Transverse colon (tissue), 4 donors: Measurements from ENCODE around the gene BHLHE23. TPM values are rescaled to one million over a fixed set of nuclear protein-coding genes. Genes with fewer than 3 reads are reported as not detected.

Source experiments
- DNase-seq: peaks from one replicate; pipeline ENCODE4 v3.0.0-alpha.2; 2019
- H3K27ac ChIP-seq, 4 donors: fragments of 200-600 bp; sonication (generic); 2 replicates each; pipeline ENCODE4 v1.5.1; 2016 to 2018; ENCODE audit warnings: inconsistent platforms in 4 of 4
- H3K27me3 ChIP-seq: fragments of 200-600 bp; sonication (generic); 2 replicates; pipeline ENCODE4 v1.5.1; 2017; ENCODE audit warnings: inconsistent platforms
- H3K36me3 ChIP-seq, 4 donors: fragments of 200-600 bp; sonication (generic); 2 replicates each; pipeline ENCODE4 v1.5.1; 2017 to 2019; ENCODE audit warnings: inconsistent platforms in 4 of 4
- H3K4me1 ChIP-seq, 4 donors: fragments of 200-600 bp; sonication (generic); 2 replicates each; pipeline ENCODE4 v1.5.1; 2017 to 2020; ENCODE audit warnings: inconsistent platforms in 4 of 4
- H3K4me3 ChIP-seq, 4 donors: fragments of 200-600 bp; sonication (generic); 1 replicate in 1 of 4; 2 replicates in 3 of 4; pipeline versions ENCODE4 v1.5.1 to v1.6.1; 2017 to 2019; ENCODE audit warnings: inconsistent platforms in 4 of 4
- H3K9me3 ChIP-seq, 2 donors: fragments of 200-600 bp; sonication (generic); 2 replicates each; pipeline ENCODE4 v1.5.1; 2017 to 2019; ENCODE audit warnings: inconsistent platforms in 2 of 2
- CTCF ChIP-seq, 5 experiments: fragments of 200-600 bp in 3 of 5; fragments of 450-650 bp in 2 of 5; sonication (generic) in 3 of 5; IDR thresholded peaks; 1 replicate in 2 of 5; 2 replicates in 3 of 5; pipeline ENCODE4 v1.5.1; 2016 to 2017; ENCODE audit warnings: antibody characterized with exemption in 5 of 5, inconsistent platforms in 3 of 5, mild to moderate bottlenecking in 2 of 5, moderate library complexity in 1 of 5
- EP300 ChIP-seq: sonication (generic); formaldehyde crosslinking; IDR thresholded peaks from one replicate; pipeline ENCODE4 v1.6.1; 2017; ENCODE audit warnings: antibody characterized with exemption, low read depth
- POLR2A ChIP-seq: fragments of 450-650 bp; IDR thresholded peaks from one replicate; pipeline ENCODE4 v1.6.1; 2016; ENCODE audit warnings: antibody characterized with exemption, mild to moderate bottlenecking, moderate library complexity
- POLR2AphosphoS5 ChIP-seq, 3 donors: sonication (generic); formaldehyde crosslinking; IDR thresholded peaks; one replicate each; pipeline ENCODE4 v1.6.1; 2016; ENCODE audit warnings: antibody characterized with exemption in 3 of 3
- WGBS, 2 donors: methylation state at CpG; one replicate each; pipeline ENCODE4 v1.1.5; 2018; ENCODE audit warnings: low coverage in 1 of 2; 5-methylcytosine and 5-hydroxymethylcytosine counted together
- in situ Hi-C, 4 donors: fragments of 200-750 bp; cut with MboI; loops; one replicate each; pipeline versions ENCODE4 v1.15.0 to v1.15.1; 2017; ENCODE audit warnings: low sequenced_read_pairs in 3 of 4, low pct_ligation_motif_present in 1 of 4, low pct_unique_long_range_greater_than_20kb in 1 of 4
- intact Hi-C: fragments of 100-400 bp; cut with DNase I; formaldehyde crosslinking; loops from one replicate; pipeline ENCODE4 v1.15.1; 2023; ENCODE audit warnings: low total_unique reads
- total RNA-seq, 4 donors: library from RNA; depleted of rRNA; stranded (reverse); fragments of >200 nt; gene quantifications; one replicate each; pipeline ENCODE4 v1.1.0, GENCODE V29; 2016

BHLHE23 gene
- total RNA-seq, 4 donors from 2014 or later, result not detected

GRCh38 chr20:63032026-63032800, 25.4 kb upstream of the BHLHE23 start:
- WGBS, 2 donors, result 67% methylated on average over 21 of the region's 22 CpGs; no CpG with 5 or more reads in 1 of the 2 donors
- peaks cover 89% of the 10 kb centered on the region for H3K27me3 ChIP-seq
- no peak overlapping the region for H3K27ac ChIP-seq
- H3K36me3 ChIP-seq, result no peaks in the 10 kb centered on the region
- no peak for DNase-seq
- H3K4me3 ChIP-seq, result no peak overlapping the region
- intact Hi-C loops (no loop called here), in situ Hi-C loops (no loop called here)
- no peak for TF ChIP-seq POLR2AphosphoS5 (IDR thresholded peaks at IDR 0.05)
- TF ChIP-seq EP300, result no peak
- no peak for TF ChIP-seq CTCF (IDR thresholded peaks at IDR 0.05)
- TF ChIP-seq POLR2A, result no peak
- no peaks in the 10 kb centered on the region for H3K9me3 ChIP-seq
- H3K4me1 ChIP-seq, result peaks cover 0 to 7% (median 0%) of the 10 kb centered on the region in 4 donors

- WGBS, 2 donors, result 13 to 52% methylated on average over 3 to 22 of the region's 24 CpGs
- H3K4me1 ChIP-seq, result peaks cover 0 to 7% (median 0%) of the 10 kb centered on the region in 4 donors
- DNase-seq, result no peak
- no peaks in the 10 kb centered on the region for H3K36me3 ChIP-seq
- in situ Hi-C loops, result no loop called here
- TF ChIP-seq POLR2AphosphoS5 (IDR thresholded peaks at IDR 0.05) (no peak), EP300 (no peak), CTCF (IDR thresholded peaks at IDR 0.05) (no peak), POLR2A (no peak)
- H3K4me3 ChIP-seq, result no peak overlapping the region
- intact Hi-C loops, result no loop called here
- no peak overlapping the region for H3K27ac ChIP-seq
- no peaks in the 10 kb centered on the region for H3K9me3 ChIP-seq
- peaks cover 89% of the 10 kb centered on the region for H3K27me3 ChIP-seq
These were observed 24.7 kb upstream of the BHLHE23 start for GRCh38 chr20:63031251-63032014.

- no peak overlapping the region for H3K4me3 ChIP-seq
- no peaks in the 10 kb centered on the region for H3K9me3 ChIP-seq
- intact Hi-C loops (no loop called here), in situ Hi-C loops (no loop called here)
- H3K4me1 ChIP-seq, result peaks cover 0 to 7% (median 0%) of the 10 kb centered on the region in 4 donors
- peaks cover 92% of the 10 kb centered on the region for H3K27me3 ChIP-seq
- no peaks in the 10 kb centered on the region for H3K36me3 ChIP-seq
- TF ChIP-seq POLR2AphosphoS5 (IDR thresholded peaks at IDR 0.05) (no peak), CTCF (IDR thresholded peaks at IDR 0.05) (no peak), POLR2A (no peak), EP300 (no peak)
- WGBS, 2 donors, result 20% methylated on average over 37 of the region's 37 CpGs; no CpG with 5 or more reads in 1 of the 2 donors
- DNase-seq, result no peak
- H3K27ac ChIP-seq, result no peak overlapping the region
These were observed 22.8 kb upstream of the BHLHE23 start for GRCh38 chr20:63029358-63030121.

- no peak overlapping the region for H3K27ac ChIP-seq
- H3K27me3 ChIP-seq, result peaks cover 92% of the 10 kb centered on the region
- no peak overlapping the region for H3K4me3 ChIP-seq
- no peak for TF ChIP-seq POLR2AphosphoS5 (IDR thresholded peaks at IDR 0.05)
- no peak for TF ChIP-seq EP300
- no peak for TF ChIP-seq POLR2A
- no peak for TF ChIP-seq CTCF (IDR thresholded peaks at IDR 0.05)
- H3K9me3 ChIP-seq, result no peaks in the 10 kb centered on the region
- no peaks in the 10 kb centered on the region for H3K36me3 ChIP-seq
- in situ Hi-C loops (no loop called here), intact Hi-C loops (no loop called here)
- 23% methylated on average over 6 of the region's 22 CpGs; no CpG with 5 or more reads in 1 of the 2 donors for WGBS, 2 donors
- H3K4me1 ChIP-seq, result peaks cover 0 to 7% (median 0%) of the 10 kb centered on the region in 4 donors
- no peak for DNase-seq
These were observed 21.7 kb upstream of the BHLHE23 start for GRCh38 chr20:63028461-63028921.
